T1000 (cell line): Measurements from ENCODE around the gene MACROH2A1.

Experiments
- DNase-seq: peaks from one replicate; lab custom pipeline; 2025; ENCODE audit warnings: mixed read lengths; lab: John Stamatoyannopoulos, UW

The MACROH2A1 gene

DNA sequence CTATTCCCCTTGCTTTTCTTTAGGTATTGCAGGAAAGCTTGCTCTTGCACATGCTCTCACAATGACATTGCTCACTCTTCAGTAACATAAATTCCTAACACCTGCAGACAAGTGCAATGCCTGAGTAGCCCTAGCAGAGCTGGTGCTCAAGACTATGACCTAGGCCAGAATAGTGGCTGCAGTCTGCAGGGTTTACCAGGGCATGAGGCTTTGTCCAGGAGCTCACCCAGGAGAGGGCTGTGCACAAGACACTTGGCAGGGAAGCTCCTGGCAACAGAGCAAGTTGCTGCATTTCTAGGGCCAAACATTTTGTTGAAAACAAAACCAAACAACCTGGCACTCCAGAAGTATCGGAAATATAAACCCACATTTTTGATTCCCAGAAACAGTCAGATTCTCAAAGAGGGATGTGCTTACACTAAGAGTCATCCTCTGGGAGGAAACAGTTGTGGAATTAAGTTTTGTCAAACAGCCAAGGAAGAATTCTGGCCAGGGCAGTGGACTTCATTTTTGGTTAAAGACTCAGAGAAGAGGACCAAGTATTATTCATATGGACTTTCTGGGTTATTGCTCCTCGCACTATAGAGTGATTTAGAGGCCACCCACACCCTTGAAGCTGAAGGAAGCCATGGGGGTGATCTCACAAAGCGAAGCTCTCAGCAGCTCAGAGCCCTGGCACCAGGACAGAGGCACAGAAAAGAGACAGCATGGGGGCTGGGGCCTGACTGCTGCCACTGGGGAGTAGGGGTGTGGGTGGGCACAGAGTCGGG lies 44.9 kb downstream of the MACROH2A1 start:
- DNase-seq: no peak

DNA sequence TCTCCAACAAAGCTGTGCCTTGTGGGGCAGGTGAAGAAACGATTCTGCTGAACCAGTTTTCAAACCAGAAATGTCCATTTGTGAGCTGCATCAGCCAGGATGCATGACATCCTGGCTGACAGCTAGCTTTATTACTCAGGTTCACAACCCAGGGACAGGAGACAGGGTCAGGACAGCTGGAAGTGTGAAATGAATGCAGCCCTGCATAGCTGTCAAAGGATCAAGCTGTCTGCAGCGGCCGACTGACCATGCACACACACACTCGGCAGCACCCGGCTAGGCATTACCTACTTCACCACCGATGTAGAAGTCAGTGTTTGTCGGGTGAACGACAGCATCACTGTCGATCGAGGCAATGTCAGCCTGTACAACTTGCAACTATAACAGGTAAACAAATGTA lies 48.5 kb downstream of the MACROH2A1 start:
- DNase-seq: no peak

DNA sequence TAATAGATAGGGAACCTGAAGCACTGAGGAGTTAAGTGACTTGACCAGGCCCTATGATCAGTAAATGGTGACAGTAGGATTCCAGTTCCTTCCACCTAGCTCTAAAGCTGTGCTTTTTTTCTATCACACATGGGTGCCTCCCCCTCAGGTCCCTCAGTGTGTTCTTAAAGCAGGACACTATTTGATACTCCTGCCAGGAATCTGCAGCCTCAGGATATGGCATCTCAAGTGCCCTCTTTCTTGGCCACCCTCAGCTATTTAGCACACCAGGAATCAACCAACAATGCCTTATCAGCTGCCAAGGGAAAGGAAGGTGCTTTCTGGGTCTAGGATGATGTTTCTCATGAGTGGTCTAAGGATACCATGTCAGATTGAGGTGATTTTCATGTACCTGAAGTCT lies 49.1 kb downstream of the MACROH2A1 start:
- DNase-seq: no peak

DNA sequence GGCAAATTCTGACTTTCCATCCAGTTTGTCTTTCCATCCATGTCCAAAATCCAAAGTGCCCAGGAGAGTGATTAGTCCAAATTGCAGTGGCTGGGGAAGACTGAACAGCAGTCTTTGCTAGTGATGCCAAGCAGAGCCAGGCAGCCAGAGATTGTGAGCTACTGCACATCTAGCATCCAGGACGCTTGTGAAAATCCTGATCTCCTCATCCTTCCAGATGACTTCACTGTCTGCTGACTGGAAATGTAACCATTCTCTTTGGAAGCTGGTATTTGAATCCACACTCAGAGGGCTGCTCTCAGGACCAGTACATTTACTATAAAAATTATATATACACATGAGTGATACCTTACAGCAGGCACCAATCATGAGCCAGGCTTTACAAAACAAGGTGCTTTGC lies 49.6 kb downstream of the MACROH2A1 start:
- no peak for DNase-seq

DNA sequence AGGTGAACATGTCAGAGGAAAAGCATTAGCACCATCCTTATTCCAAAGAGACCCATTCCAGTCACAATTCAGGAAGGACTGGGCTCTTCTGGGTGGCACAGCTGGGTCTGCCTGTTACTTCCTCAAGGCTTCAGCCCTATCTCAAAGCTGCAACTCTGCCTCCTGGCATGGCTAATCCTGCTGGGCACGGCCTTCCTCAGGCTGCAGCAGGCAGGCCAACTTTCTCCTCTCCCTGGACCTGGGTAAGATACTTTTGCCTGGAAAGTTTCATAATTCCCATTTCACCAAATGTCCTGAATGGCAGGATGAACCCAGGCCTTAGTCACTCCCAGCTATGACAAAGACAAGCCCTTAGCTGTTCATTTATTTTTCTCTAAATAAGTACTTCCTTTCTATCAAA lies 50.1 kb downstream of the MACROH2A1 start:
- no peak for DNase-seq

DNA sequence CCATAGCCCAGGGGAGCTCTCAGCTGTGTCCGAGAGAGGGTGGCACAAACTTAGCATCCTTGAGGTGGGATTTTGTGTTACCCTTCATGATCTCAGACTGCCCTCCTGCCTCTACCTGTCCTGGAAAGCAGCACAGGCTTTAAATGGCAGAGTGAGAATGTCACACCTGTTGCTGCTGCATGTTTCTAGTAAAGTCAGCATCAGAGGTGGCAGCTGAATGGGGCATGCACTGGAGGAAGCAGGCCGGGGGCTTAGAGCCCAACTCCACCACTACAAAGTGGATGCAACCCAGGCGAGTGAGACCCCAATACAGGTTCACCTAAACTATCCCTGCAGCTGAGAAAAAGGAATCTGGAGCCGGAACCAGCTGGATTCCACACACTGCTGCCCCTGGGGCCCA lies 51.6 kb downstream of the MACROH2A1 start:
- no peak for DNase-seq

DNA sequence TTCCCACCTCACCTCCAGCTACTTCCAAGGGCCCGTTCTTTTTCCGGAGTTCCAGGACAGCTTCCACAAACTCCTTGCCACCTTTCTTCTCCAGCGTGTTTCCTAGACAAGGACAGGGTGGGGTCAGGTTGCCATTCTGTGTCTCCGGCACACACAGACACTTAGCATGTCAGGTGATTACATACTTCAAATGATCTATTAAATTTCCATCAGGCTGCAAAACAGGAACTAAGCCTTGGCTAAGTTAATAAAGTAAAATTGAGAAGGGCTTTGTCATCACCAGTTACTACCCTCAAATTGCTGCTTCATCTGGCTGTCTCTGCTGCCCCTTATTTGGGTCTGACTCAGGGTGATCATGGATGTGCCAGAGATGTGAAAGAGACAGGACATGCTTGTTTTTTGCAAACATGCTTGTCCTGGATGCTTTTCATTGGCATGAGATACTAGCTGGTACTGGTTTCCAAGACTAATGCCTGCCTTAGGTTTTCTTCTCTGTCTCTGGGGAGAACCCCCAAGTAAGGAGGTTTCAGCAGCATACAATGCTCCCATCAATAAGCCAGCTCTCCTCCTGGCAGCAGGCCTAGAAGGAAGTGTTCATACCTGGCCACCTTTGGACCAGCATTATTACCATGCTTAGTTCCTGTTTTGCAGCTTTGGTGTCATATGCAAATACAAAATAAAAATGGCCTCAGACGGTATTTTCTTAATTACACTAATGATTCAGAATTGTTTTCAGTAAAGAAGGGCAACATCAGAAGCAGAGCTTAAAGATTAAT lies 52.9 kb downstream of the MACROH2A1 start:
- no peak for DNase-seq

DNA sequence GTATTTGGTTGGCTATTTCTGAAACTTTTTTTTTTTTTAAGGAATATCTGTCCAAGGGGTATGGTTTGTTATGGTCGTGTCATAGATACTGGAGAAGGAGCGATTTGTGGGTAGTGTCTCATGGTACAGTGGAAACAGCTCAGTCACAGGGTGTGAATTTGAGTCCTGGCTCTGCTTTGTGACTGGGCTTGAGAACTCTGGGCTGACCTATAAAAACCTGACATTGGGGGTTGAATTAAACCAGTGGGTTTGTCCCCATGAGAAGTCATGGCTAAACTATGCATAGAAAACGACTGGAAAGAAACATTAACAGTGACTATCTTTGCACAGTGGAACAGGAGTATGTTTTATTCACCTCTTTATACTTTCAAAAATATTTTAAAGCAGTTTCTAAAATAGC lies 54.7 kb downstream of the MACROH2A1 start:
- DNase-seq: no peak

DNA sequence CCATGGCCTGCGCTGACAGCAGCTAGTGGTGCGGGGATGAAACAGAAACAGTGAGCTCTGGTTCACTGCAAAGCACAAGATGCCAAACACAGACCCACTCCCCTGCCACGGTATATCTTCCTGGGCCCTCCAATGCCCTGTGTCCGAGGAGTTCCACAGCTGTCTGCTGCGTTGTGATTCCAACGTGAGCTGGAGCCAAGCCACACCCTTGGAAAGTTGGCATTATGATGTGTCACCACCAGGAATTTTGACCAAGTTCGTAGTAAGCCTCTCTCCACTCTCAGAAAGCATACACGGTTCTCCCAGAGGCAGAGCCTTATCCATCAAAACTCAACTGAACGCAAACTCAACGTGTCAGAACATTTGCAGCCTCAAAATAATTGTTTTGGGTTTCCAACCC lies 55.6 kb downstream of the MACROH2A1 start:
- no peak for DNase-seq

DNA sequence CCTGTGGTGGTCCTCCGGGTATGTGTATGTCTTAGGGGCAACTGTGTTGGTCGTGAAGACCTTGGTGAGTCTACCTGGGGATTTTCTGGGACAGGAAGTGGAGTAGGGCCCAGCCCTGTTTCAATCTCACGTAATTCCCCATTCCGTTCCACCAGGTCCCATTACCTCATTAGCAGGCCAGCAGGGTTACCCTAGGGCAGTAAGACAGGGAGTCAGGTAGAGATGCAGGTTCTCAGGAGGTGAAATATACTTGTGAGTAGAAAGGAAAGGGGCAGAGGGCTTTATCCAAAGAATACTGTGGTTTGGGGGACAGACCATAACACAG lies 56.5 kb downstream of the MACROH2A1 start:
- DNase-seq: no peak

DNA sequence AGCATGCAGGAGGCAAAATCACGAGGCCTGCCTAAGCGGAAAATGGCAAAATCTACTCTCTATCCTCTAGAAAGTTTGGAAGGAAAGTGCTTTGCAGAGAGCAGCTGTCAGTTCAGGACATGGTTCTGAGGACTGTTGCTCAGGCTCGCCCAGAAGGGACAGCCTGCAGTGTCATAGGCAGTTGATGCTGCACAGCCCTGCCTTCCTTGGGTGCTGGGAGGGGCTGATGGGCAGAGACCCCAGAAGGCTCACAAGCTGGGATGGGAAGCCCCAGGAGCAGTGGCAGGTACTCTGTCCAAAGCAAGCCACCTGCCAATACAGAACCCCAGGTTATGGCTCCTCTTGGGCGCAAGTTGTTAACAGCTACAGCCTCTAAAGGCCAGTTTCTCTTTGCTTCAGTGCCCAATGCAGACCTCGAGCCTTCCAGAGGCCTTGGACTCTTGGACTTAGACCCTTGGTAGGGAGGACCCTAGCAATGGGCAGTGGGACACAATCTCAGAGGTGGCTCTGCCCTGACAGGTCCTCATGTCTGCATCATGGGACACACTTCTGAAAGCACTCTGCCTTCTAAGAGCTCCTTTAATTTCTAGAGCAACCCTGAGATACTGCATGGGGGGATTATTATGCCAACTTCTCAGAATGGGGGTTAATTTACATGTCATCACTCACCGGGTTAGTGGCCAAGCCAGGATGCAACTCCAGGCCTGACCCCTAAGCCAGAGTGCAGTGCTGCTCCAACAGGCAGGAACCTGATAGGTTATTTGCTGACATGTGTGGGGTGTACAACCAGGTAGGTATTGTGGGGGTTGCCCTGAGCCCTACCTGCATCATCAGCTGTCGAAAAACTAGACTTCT lies 57.1 kb downstream of the MACROH2A1 start:
- DNase-seq: no peak

DNA sequence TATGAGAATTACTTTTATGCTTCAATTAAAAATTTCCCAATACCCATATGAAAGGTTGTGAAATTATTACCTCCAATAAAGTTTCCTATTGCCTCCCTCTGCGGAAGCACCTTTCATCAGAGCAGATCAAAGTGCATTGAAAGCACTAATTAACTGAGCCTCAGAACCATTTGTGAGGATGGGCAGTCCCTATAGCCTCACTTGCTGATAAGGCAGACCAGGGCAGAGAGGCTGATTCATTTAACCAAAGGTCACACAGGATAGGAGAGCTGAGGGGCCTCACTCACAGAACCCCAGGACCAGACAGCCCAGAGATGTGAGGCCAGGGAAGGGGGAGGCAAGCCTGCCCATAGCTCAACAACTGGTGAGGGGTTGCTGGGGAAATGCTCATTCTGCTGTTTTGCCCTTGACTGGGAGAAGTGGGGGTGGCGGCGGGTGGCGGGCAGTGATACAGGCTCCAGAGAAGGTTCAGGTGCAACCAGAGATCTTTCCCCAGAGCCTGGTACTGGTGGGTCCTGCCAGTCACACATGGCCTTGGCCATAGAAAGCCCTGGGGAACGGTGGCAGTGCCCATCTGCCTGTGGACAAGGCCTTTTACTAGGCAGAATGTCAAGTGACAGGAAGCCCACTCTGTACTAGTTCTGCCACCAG lies 57.9 kb downstream of the MACROH2A1 start:
- DNase-seq: no peak

DNA sequence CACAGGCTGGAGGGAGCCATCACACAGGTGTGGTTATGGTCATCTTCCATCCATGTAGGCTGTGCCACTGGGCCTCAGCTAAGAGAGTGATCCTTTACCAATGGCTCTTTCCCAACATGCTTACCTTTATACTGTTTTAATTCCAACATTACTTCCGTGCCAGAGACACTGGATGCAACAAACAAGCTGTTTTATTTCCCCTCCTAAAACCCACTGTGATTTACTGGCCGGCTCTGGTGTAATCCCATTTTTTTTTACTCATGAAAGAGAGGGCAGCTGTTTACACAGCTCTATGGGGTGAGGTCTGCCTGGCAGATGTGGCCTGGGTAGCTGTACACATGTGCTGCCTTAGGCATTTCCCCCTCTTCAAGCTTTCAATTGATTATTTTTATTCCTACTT lies 58.5 kb downstream of the MACROH2A1 start:
- no peak for DNase-seq

DNA sequence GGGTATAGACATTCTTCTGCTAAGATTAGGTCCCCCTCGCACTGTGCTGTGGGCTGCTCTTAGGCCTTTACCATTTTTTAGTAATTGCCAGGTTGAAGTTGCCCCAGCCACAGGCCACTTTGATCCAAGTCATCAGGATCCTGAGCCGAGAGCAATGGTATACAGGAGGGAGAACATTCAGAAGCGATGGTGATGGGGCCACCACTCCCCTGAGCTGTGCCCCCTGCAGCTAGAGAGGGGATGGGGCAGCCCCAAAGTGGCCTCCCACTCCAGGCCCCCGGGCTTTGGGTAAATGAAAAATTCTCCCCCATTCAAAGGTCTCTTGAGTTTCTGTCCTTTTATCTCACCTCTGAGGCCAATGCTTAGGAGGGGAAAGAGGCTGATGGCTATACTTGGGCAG lies 59.4 kb downstream of the MACROH2A1 start:
- DNase-seq: no peak

DNA sequence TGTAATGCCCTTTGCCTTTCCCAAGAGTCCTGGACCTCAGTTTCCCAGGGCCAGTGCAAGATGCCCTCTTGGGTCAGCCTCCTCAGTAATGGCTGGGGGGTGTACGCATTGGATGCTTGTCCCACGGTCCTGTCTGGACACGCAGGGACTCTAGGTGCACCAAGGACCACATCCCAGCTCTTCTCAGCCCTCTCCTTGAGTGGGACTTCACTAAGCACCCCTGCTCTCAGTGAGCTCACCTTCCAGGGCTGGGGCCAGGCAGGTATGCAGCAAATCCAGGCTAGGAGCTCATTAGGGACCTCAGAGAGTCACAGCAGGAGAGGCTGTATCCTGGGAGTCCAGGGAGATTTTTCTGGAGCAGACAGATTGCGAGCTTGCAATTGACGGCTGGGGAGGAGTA lies 59.8 kb downstream of the MACROH2A1 start:
- no peak for DNase-seq

DNA sequence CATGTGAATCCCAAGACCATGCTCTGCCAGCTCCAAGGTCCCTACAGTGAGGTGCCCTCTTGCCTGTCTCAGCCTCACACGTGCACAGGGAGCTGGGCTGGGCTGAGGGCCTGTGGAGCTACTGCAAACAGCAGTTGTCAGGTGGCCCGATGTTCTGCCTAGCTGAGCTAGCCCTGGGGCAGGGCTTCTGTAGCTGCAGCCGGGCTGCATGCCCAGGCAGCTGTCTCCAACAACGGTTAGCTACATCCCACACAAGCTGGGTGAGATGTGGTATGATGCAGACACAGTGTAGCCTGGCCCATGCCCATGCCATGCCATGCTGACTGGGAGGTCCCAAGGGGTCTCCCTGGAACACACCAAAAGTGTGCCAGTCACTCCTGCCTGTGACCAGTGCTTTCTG lies 62.0 kb downstream of the MACROH2A1 start:
- no peak for DNase-seq

DNA sequence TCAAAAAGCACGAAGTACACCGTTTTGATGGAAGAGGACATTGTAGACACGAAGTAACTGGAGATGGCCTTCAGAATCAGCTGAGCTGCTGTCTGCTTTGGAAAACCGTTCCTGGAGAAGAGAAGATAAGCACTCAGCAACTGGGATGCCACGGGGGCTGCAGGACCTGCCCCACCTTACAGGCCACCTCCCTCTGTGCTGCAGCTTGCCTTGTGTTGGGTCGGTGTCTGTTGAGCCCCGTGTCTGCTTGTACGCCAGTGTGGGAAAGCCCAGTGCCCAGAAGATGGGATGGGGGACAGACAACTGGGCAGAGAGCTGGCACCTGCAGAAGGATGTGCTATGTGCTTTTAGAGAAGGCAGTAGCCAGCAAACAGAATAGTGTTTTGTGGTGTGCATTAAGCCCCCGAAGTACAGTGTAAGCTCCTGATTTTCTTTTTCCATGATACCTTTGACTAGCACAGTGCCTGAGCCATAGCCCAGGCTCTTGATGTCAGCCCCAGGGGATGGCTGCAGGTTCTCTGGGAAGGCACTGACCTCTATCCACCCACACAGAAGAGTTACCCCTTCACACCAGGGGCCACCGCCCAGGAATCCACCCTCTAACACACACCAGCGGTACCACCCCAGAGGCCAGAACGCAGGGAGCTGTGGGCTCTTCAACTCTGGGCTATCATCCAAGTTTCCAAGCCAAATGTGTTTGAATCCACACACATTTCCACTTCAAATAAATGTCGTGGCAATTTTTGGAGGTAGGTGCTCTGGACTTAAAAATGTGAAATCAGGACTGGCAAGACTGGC lies 63.8 kb downstream of the MACROH2A1 start:
- DNase-seq: no peak

DNA sequence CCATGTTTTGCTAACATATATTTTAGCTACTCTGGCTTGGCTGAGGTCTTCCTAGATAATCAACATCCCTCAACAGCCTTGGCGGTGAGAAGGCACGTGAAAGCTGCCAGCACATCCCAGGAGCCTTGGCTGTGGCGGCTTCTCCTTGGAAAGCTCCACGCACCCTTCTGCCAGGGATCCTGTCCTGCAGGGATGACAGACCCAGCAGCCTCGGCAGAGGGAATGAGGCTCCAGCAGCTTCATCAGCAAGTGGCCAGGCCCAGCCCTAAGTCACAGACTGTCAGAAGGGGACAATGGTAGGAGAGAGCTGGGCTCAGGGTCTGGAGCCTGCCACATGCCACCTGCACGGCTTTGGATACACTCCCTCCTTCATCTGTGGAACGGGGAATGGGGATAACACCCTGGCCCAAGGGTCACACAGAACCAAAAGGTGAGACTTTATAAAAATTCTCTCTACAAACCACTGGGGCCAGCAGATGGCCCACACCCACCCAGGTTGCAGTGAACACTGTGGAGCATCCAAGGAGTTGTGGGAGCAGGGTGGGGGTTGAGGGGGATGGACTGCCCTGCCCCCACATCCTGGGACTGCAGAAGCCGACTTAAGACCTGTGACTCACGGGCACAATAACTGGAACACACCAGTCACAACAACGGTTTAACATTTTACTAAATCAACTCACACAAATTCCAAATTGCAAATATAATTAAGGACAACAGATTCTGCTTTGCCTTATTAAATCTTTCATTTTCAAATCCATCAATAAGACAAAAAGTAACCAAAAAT lies 65.1 kb downstream of the MACROH2A1 start:
- no peak for DNase-seq

DNA sequence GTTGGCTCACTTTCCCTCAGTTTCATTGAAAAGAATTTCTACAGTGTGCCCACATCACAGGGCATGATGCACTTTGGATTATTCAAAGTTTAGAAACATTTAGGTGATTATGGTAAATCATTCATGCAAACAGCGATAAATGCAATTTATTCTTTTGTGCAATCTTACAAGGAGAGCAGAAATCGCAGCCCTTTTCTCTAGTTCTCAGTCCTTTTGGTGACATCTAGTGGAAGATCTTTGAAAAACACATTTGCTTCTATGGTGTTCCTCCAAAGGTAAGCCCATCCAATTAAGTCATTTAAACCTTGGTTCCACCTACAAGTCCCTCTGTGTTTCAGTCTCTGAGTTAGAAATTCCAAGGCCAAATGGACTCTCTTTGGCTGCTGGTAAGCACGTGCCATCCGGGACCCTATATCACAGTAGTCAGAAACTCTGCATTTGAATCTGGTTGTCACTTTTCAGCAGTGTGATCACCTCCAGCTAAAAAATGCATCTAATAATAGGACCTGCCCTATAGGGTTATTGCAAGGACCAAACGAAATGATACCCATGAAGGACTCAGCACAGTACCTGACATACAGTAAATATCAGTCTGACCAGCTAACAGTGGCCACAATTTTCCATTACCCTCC lies 66.4 kb downstream of the MACROH2A1 start:
- no peak for DNase-seq

DNA sequence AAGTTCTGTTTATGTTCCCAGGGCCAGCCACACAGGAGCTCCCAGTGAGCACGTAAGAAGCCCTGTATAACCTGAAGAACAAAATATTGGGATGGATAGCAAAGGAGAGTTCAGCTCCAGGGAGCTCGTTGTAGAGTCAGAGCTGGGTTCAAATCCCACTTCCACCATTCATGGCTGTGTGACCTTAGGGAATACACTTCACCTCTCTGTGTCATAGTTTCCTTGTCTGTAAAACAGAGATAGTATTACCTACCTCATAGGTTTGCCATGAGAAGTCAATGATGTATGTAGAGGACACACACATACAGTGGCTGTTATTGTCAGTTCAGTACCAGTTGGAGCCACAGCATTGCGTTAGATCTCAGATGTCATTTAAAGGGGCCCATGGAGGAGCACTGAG lies 67.4 kb downstream of the MACROH2A1 start:
- no peak for DNase-seq
